Liver (tissue), 3 donors: ENCODE data around the gene CEP350.

ENCODE experiments used
- EGR1 ChIP-seq, 2 donors: IDR thresholded peaks; 2 replicates each; pipeline ENCODE4 v1.6.1; 2016 to 2018; ENCODE audit warnings: antibody characterized with exemption in 2 of 2, low read depth in 2 of 2
- FOXA1 ChIP-seq: IDR thresholded peaks from 2 replicates; pipeline ENCODE4 v1.6.1; 2016; ENCODE audit warnings: antibody characterized with exemption
- GABPA ChIP-seq, 2 donors: IDR thresholded peaks in 1 of 2; conservative IDR thresholded peaks in 1 of 2; 2 replicates each; pipeline ENCODE4 v1.6.1; 2016; ENCODE audit warnings: antibody characterized with exemption in 2 of 2, mild to moderate bottlenecking in 1 of 2, moderate library complexity in 1 of 2
- NR2F2 ChIP-seq: IDR thresholded peaks from 2 replicates; pipeline ENCODE4 v1.6.1; 2016; ENCODE audit warnings: antibody characterized with exemption
- RAD21 ChIP-seq, 2 donors: IDR thresholded peaks; 2 replicates each; pipeline ENCODE4 v1.6.1; 2016; ENCODE audit warnings: antibody characterized with exemption in 2 of 2, mild to moderate bottlenecking in 2 of 2
- TAF1 ChIP-seq: conservative IDR thresholded peaks from 2 replicates; pipeline ENCODE4 v1.6.1; 2016; ENCODE audit warnings: antibody characterized with exemption, mild to moderate bottlenecking
- TF ChIP-seq, protein P1 (sequence below): fragments of 150-350 bp; IDR thresholded peaks from 2 replicates; pipeline ENCODE4 v1.5.1; 2017; ENCODE audit warnings: improper control_type of control experiment, low read depth, low read length; ENCODE audit not compliant: missing input control
- TF ChIP-seq, protein P2 (sequence below): IDR thresholded peaks from 2 replicates; pipeline ENCODE4 v1.6.1; 2016; ENCODE audit warnings: antibody characterized with exemption
- TF ChIP-seq, protein P3 (sequence below): IDR thresholded peaks from 2 replicates; pipeline ENCODE4 v1.6.1; 2016; ENCODE audit warnings: antibody characterized with exemption, mild to moderate bottlenecking
- donor health status: healthy.
- donor health status: healthy.

DNA sequence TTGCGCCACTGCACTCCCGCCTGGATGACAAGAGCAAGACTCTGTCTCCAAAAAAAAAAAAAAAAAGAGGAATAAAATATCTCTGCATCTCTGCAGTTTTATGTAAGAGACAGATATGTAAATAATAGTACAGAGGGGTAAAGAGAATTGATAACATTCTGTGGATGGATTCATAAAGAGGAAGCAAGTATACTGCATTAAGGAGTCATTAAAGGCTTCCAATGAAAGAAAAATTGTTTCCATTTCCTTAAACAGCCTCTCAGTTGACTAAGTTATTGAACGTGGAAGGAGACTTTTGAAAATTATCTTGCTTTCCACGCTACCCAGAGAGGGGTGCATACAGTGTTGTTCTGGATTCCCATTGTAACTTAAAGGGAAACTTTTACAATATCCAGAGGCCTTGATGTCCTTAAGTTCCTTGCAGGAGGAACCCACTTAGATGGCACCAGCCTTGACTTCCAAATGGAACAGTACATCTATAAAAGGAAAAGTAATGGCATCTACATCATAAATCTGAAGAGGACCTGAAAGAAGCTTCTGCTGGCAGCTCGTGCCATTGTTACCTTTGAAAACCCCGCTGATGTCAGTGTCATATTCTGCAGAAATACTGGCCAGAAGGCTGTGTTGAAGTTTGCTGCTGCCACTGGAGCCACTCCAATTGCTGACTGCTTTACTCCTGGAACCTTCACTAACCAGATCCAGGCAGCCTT is 13.8 kb downstream of the CEP350 start:
- TF ChIP-seq, protein P1, sequence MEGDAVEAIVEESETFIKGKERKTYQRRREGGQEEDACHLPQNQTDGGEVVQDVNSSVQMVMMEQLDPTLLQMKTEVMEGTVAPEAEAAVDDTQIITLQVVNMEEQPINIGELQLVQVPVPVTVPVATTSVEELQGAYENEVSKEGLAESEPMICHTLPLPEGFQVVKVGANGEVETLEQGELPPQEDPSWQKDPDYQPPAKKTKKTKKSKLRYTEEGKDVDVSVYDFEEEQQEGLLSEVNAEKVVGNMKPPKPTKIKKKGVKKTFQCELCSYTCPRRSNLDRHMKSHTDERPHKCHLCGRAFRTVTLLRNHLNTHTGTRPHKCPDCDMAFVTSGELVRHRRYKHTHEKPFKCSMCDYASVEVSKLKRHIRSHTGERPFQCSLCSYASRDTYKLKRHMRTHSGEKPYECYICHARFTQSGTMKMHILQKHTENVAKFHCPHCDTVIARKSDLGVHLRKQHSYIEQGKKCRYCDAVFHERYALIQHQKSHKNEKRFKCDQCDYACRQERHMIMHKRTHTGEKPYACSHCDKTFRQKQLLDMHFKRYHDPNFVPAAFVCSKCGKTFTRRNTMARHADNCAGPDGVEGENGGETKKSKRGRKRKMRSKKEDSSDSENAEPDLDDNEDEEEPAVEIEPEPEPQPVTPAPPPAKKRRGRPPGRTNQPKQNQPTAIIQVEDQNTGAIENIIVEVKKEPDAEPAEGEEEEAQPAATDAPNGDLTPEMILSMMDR, result no peak
- TF ChIP-seq RAD21 (IDR thresholded peaks at IDR 0.05) (no peak), NR2F2 (no peak), EGR1 (IDR thresholded peaks at IDR 0.05; ENCODE audit: low read depth in 2 of 2) (no peak), TAF1 (no peak), GABPA (IDR thresholded peaks at IDR 0.05 in 1 of 2, conservative IDR thresholded peaks at IDR 0.05 in 1 of 2) (no peak), FOXA1 (no peak)
- TF ChIP-seq, protein P2, sequence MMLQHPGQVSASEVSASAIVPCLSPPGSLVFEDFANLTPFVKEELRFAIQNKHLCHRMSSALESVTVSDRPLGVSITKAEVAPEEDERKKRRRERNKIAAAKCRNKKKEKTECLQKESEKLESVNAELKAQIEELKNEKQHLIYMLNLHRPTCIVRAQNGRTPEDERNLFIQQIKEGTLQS, result no peak
- TF ChIP-seq, protein P3, sequence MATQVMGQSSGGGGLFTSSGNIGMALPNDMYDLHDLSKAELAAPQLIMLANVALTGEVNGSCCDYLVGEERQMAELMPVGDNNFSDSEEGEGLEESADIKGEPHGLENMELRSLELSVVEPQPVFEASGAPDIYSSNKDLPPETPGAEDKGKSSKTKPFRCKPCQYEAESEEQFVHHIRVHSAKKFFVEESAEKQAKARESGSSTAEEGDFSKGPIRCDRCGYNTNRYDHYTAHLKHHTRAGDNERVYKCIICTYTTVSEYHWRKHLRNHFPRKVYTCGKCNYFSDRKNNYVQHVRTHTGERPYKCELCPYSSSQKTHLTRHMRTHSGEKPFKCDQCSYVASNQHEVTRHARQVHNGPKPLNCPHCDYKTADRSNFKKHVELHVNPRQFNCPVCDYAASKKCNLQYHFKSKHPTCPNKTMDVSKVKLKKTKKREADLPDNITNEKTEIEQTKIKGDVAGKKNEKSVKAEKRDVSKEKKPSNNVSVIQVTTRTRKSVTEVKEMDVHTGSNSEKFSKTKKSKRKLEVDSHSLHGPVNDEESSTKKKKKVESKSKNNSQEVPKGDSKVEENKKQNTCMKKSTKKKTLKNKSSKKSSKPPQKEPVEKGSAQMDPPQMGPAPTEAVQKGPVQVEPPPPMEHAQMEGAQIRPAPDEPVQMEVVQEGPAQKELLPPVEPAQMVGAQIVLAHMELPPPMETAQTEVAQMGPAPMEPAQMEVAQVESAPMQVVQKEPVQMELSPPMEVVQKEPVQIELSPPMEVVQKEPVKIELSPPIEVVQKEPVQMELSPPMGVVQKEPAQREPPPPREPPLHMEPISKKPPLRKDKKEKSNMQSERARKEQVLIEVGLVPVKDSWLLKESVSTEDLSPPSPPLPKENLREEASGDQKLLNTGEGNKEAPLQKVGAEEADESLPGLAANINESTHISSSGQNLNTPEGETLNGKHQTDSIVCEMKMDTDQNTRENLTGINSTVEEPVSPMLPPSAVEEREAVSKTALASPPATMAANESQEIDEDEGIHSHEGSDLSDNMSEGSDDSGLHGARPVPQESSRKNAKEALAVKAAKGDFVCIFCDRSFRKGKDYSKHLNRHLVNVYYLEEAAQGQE, result no peak
